ENCODE measurements around the gene BBS1. TPM values are rescaled to one million over a fixed set of nuclear protein-coding genes. Genes with fewer than 3 reads are reported as not detected.
A peak's percentile ranks its signal among the peaks of the same experiment; 100 is the strongest.

Gene BBS1
- total and polyA plus RNA-seq, 4 donors: 39.8 to 77.1 (median 55.6) TPM

GRCh38 chr11:66505276-66505816, 5.1 kb upstream of the BBS1 start:
- Histone ChIP-seq H3K27ac (ENCODE audit: low read depth, low read length) (no peak overlapping the region), H3K9me3 (ENCODE audit: control insufficient read depth, insufficient read depth, low read length) (no peaks in the 10 kb centered on the region), H3K36me3 (ENCODE audit: control insufficient read depth, insufficient read depth, low read length) (peaks cover 35% of the 10 kb centered on the region), H3K4me3 (ENCODE audit: low read depth, low read length) (no peak overlapping the region), H3K4me1 (ENCODE audit: control insufficient read depth, insufficient read depth, low read length) (peaks cover 3% of the 10 kb centered on the region), H3K27me3 (ENCODE audit: control insufficient read depth, insufficient read depth, low read length) (no peaks in the 10 kb centered on the region)
- no peak for DNase-seq (ENCODE audit: low read depth in 4 of 6, low spot score in 6 of 6)
- WGBS (ENCODE audit: insufficient coverage): no CpG with 5 or more reads among the region's 1 CpG

GRCh38 chr11:66509131-66509561, 1.3 kb upstream of the BBS1 start:
- no peak overlapping the region for H3K4me3 ChIP-seq (ENCODE audit: low read depth, low read length)
- H3K27me3 ChIP-seq (ENCODE audit: control insufficient read depth, insufficient read depth, low read length): no peaks in the 10 kb centered on the region
- WGBS (ENCODE audit: insufficient coverage): 86% methylated on average over 6 of the region's 7 CpGs
- H3K27ac ChIP-seq (ENCODE audit: low read depth, low read length): no peak overlapping the region
- H3K36me3 ChIP-seq (ENCODE audit: control insufficient read depth, insufficient read depth, low read length): peaks cover 33% of the 10 kb centered on the region
- no peaks in the 10 kb centered on the region for H3K9me3 ChIP-seq (ENCODE audit: control insufficient read depth, insufficient read depth, low read length)
- DNase-seq (ENCODE audit: low read depth in 4 of 6, low spot score in 6 of 6): no peak
- H3K4me1 ChIP-seq (ENCODE audit: control insufficient read depth, insufficient read depth, low read length): peaks cover 4% of the 10 kb centered on the region

- peak overlapping the region; percentile 71 for H3K27ac ChIP-seq (ENCODE audit: low read depth, low read length)
- peaks cover 4% of the 10 kb centered on the region for H3K4me1 ChIP-seq (ENCODE audit: control insufficient read depth, insufficient read depth, low read length)
- H3K4me3 ChIP-seq (ENCODE audit: low read depth, low read length): peak overlapping the region; percentile 92
- DNase-seq (ENCODE audit: low read depth in 4 of 6, low spot score in 6 of 6): no peak
- H3K9me3 ChIP-seq (ENCODE audit: control insufficient read depth, insufficient read depth, low read length): no peaks in the 10 kb centered on the region
- 0% methylated on average over 3 of the region's 5 CpGs for whole genome bisulfite sequencing (ENCODE audit: insufficient coverage)
- no peaks in the 10 kb centered on the region for H3K27me3 ChIP-seq (ENCODE audit: control insufficient read depth, insufficient read depth, low read length)
- H3K36me3 ChIP-seq (ENCODE audit: control insufficient read depth, insufficient read depth, low read length): peaks cover 40% of the 10 kb centered on the region
Measured at GRCh38 chr11:66510990-66511339, 530 bp downstream of the BBS1 start.

- no peak overlapping the region for H3K27ac ChIP-seq (ENCODE audit: low read depth, low read length)
- DNase-seq (ENCODE audit: low read depth in 4 of 6, low spot score in 6 of 6): no peak
- peaks cover 66% of the 10 kb centered on the region for H3K36me3 ChIP-seq (ENCODE audit: control insufficient read depth, insufficient read depth, low read length)
- no peak overlapping the region for H3K4me3 ChIP-seq (ENCODE audit: low read depth, low read length)
- no peaks in the 10 kb centered on the region for H3K27me3 ChIP-seq (ENCODE audit: control insufficient read depth, insufficient read depth, low read length)
- H3K4me1 ChIP-seq (ENCODE audit: control insufficient read depth, insufficient read depth, low read length): no peaks in the 10 kb centered on the region
- 94% methylated on average over 11 of the region's 11 CpGs for WGBS (ENCODE audit: insufficient coverage)
- H3K9me3 ChIP-seq (ENCODE audit: control insufficient read depth, insufficient read depth, low read length): no peaks in the 10 kb centered on the region
Measured at GRCh38 chr11:66523611-66524010, 13.2 kb downstream of the BBS1 start.

- H3K9me3 ChIP-seq (ENCODE audit: control insufficient read depth, insufficient read depth, low read length): no peaks in the 10 kb centered on the region
- no peaks in the 10 kb centered on the region for H3K27me3 ChIP-seq (ENCODE audit: control insufficient read depth, insufficient read depth, low read length)
- no peak overlapping the region for H3K27ac ChIP-seq (ENCODE audit: low read depth, low read length)
- no peaks in the 10 kb centered on the region for H3K4me1 ChIP-seq (ENCODE audit: control insufficient read depth, insufficient read depth, low read length)
- peaks cover 65% of the 10 kb centered on the region for H3K36me3 ChIP-seq (ENCODE audit: control insufficient read depth, insufficient read depth, low read length)
- no peak for DNase-seq (ENCODE audit: low read depth in 4 of 6, low spot score in 6 of 6)
- WGBS (ENCODE audit: insufficient coverage): 87% methylated on average over 7 of the region's 10 CpGs
- H3K4me3 ChIP-seq (ENCODE audit: low read depth, low read length): no peak overlapping the region
Measured at GRCh38 chr11:66524304-66525040, 14.0 kb downstream of the BBS1 start.

- 72% methylated on average over 8 of the region's 10 CpGs for WGBS (ENCODE audit: insufficient coverage)
- H3K36me3 ChIP-seq (ENCODE audit: control insufficient read depth, insufficient read depth, low read length): peaks cover 63% of the 10 kb centered on the region
- DNase-seq (ENCODE audit: low read depth in 4 of 6, low spot score in 6 of 6): no peak
- no peak overlapping the region for H3K27ac ChIP-seq (ENCODE audit: low read depth, low read length)
- H3K4me1 ChIP-seq (ENCODE audit: control insufficient read depth, insufficient read depth, low read length): no peaks in the 10 kb centered on the region
- H3K4me3 ChIP-seq (ENCODE audit: low read depth, low read length): no peak overlapping the region
- H3K9me3 ChIP-seq (ENCODE audit: control insufficient read depth, insufficient read depth, low read length): no peaks in the 10 kb centered on the region
- H3K27me3 ChIP-seq (ENCODE audit: control insufficient read depth, insufficient read depth, low read length): no peaks in the 10 kb centered on the region
Measured at GRCh38 chr11:66529069-66529468, 18.6 kb downstream of the BBS1 start.

GRCh38 chr11:66529655-66530054, 19.2 kb downstream of the BBS1 start:
- Histone ChIP-seq H3K27ac (ENCODE audit: low read depth, low read length) (no peak overlapping the region), H3K27me3 (ENCODE audit: control insufficient read depth, insufficient read depth, low read length) (no peaks in the 10 kb centered on the region), H3K4me1 (ENCODE audit: control insufficient read depth, insufficient read depth, low read length) (no peaks in the 10 kb centered on the region), H3K9me3 (ENCODE audit: control insufficient read depth, insufficient read depth, low read length) (no peaks in the 10 kb centered on the region), H3K4me3 (ENCODE audit: low read depth, low read length) (no peak overlapping the region), H3K36me3 (ENCODE audit: control insufficient read depth, insufficient read depth, low read length) (peaks cover 63% of the 10 kb centered on the region)
- 91% methylated on average over 13 of the region's 13 CpGs for WGBS (ENCODE audit: insufficient coverage)
- DNase-seq (ENCODE audit: low read depth in 4 of 6, low spot score in 6 of 6): no peak

GRCh38 chr11:66530927-66531709, 20.7 kb downstream of the BBS1 start:
- Histone ChIP-seq H3K9me3 (ENCODE audit: control insufficient read depth, insufficient read depth, low read length) (no peaks in the 10 kb centered on the region), H3K27me3 (ENCODE audit: control insufficient read depth, insufficient read depth, low read length) (no peaks in the 10 kb centered on the region), H3K36me3 (ENCODE audit: control insufficient read depth, insufficient read depth, low read length) (peaks cover 74% of the 10 kb centered on the region), H3K4me3 (ENCODE audit: low read depth, low read length) (no peak overlapping the region), H3K27ac (ENCODE audit: low read depth, low read length) (no peak overlapping the region), H3K4me1 (ENCODE audit: control insufficient read depth, insufficient read depth, low read length) (no peaks in the 10 kb centered on the region)
- WGBS (ENCODE audit: insufficient coverage): 81% methylated on average over 6 of the region's 10 CpGs
- DNase-seq (ENCODE audit: low read depth in 4 of 6, low spot score in 6 of 6): no peak

- H3K9me3 ChIP-seq (ENCODE audit: control insufficient read depth, insufficient read depth, low read length): no peaks in the 10 kb centered on the region
- WGBS (ENCODE audit: insufficient coverage): 85% methylated on average over 11 of the region's 11 CpGs
Measured at GRCh38 chr11:66531841-66532240, 21.4 kb downstream of the BBS1 start.

More at GRCh38 chr11:66531841-66532240, 21.4 kb downstream of the BBS1 start:
- no peak for DNase-seq (ENCODE audit: low read depth in 4 of 6, low spot score in 6 of 6)
- no peaks in the 10 kb centered on the region for H3K4me1 ChIP-seq (ENCODE audit: control insufficient read depth, insufficient read depth, low read length)
- no peak overlapping the region for H3K27ac ChIP-seq (ENCODE audit: low read depth, low read length)
- no peak overlapping the region for H3K4me3 ChIP-seq (ENCODE audit: low read depth, low read length)
- H3K27me3 ChIP-seq (ENCODE audit: control insufficient read depth, insufficient read depth, low read length): no peaks in the 10 kb centered on the region
- peaks cover 75% of the 10 kb centered on the region for H3K36me3 ChIP-seq (ENCODE audit: control insufficient read depth, insufficient read depth, low read length)
